Endothelial cell of umbilical vein (primary cell): ENCODE data around the gene ZSCAN2. TPM values are rescaled to one million over a fixed set of nuclear protein-coding genes. Genes with fewer than 3 reads are reported as not detected.

Experiments used
- BruUV-seq: library from RNA; stranded (reverse); fragments of 400-500 nt; replicated peaks from 2 replicates; lab custom pipeline; 2021; lab: Mats Ljungman, UMichigan
- CTCF ChIA-PET: fragments of 300-600, 350-600 bp; sonication (Branson Sonifier 250); formaldehyde crosslinking; loops from one replicate; lab custom pipeline; 2021; ENCODE audit warnings: antibody characterized with exemption, inconsistent platforms; lab: Charles Lee
- POLR2A ChIA-PET: fragments of 300-600, 350-600 bp; sonication (Branson Sonifier 250); formaldehyde crosslinking; loops from one replicate; lab custom pipeline; 2021; ENCODE audit warnings: antibody characterized with exemption, inconsistent platforms; lab: Charles Lee
- DNase-seq: peaks from one replicate; pipeline ENCODE4 v3.0.0-alpha.2; 2011; ENCODE audit warnings: low read depth, low spot score
- FAIRE-seq: peaks from 2 replicates; lab custom pipeline; 2011; peaks lifted over from hg19 to GRCh38; lab: Jason Lieb, UNC
- H2AFZ ChIP-seq: 2 replicates; pipeline ENCODE4 v1.6.0; 2012; ENCODE audit warnings: low read depth, low read length, control low read depth, inconsistent platforms
- H3K27ac ChIP-seq: 2 replicates; pipeline ENCODE4 v1.5.1; 2011; ENCODE audit warnings: low read depth, mild to moderate bottlenecking, control low read depth, low read length, moderate library complexity; ENCODE audit not compliant: insufficient read depth
- H3K27me3 ChIP-seq, 2 experiments: 2 replicates each; pipeline versions ENCODE4 v1.6.0 to v1.6.1; 2011; ENCODE audit warnings: low read length in 2 of 2, mixed read lengths in 1 of 2; ENCODE audit not compliant: control insufficient read depth in 2 of 2, insufficient read depth in 2 of 2
- H3K36me3 ChIP-seq, 2 experiments: 2 replicates in 1 of 2; 3 replicates in 1 of 2; pipeline ENCODE4 v1.5.1; 2011; ENCODE audit warnings: low read length in 2 of 2, mild to moderate bottlenecking in 1 of 2, moderate library complexity in 1 of 2; ENCODE audit not compliant: control insufficient read depth in 2 of 2, insufficient read depth in 2 of 2; ENCODE audit errors: extremely low read depth in 1 of 2
- H3K4me1 ChIP-seq: 3 replicates; pipeline ENCODE4 v1.5.1; 2011; ENCODE audit warnings: mild to moderate bottlenecking, low read length; ENCODE audit not compliant: control insufficient read depth, insufficient read depth; ENCODE audit errors: extremely low read depth
- H3K4me2 ChIP-seq: 2 replicates; pipeline ENCODE4 v1.6.1; 2011; ENCODE audit warnings: low read length, control low read depth, mixed read lengths; ENCODE audit not compliant: insufficient read depth
- H3K4me3 ChIP-seq, 3 experiments: fragments of 200-600 bp in 1 of 3; sonication (generic), shearing (Covaris generic) in 1 of 3; replicated peaks in 1 of 3; 2 replicates each; pipeline ENCODE4 v1.5.1; 2011 to 2016; ENCODE audit warnings: control low read depth in 3 of 3, low read length in 3 of 3, mild to moderate bottlenecking in 2 of 3, inconsistent platforms in 1 of 3, low read depth in 1 of 3, moderate library complexity in 1 of 3; ENCODE audit not compliant: insufficient read depth in 1 of 3
- H3K79me2 ChIP-seq: 2 replicates; pipeline ENCODE4 v1.6.0; 2012; ENCODE audit warnings: low read length, inconsistent platforms; ENCODE audit not compliant: control insufficient read depth, insufficient read depth
- H3K9ac ChIP-seq: replicated peaks from 2 replicates; pipeline ENCODE3; 2011; ENCODE audit warnings: low read length, control low read depth; ENCODE audit not compliant: insufficient read depth; ENCODE audit errors: extremely low read depth
- H3K9me1 ChIP-seq: replicated peaks from 3 replicates; pipeline ENCODE4 v1.6.0; 2011; ENCODE audit warnings: mild to moderate bottlenecking, low read length; ENCODE audit not compliant: control insufficient read depth, insufficient read depth; ENCODE audit errors: extremely low read depth
- H3K9me3 ChIP-seq: replicated peaks from 2 replicates; pipeline ENCODE4 v1.5.1; 2012; ENCODE audit warnings: low read length, inconsistent platforms; ENCODE audit not compliant: control insufficient read depth, insufficient read depth
- H4K20me1 ChIP-seq: replicated peaks from 2 replicates; pipeline ENCODE3; 2011; ENCODE audit warnings: mild to moderate bottlenecking, low read length; ENCODE audit not compliant: control insufficient read depth, insufficient read depth; ENCODE audit errors: extremely low read depth
- CTCF ChIP-seq, 2 donors: IDR thresholded peaks; 1 replicate in 1 of 2; 2 replicates in 1 of 2; pipeline ENCODE4 v1.5.1; 2011; ENCODE audit warnings: low read length in 2 of 2, mild to moderate bottlenecking in 2 of 2, moderate library complexity in 2 of 2, control low read depth in 1 of 2, inconsistent platforms in 1 of 2, low read depth in 1 of 2; ENCODE audit not compliant: insufficient read depth in 1 of 2; ENCODE audit errors: extremely low read depth in 1 of 2
- FOS ChIP-seq: IDR thresholded peaks from 2 replicates; pipeline ENCODE4 v1.6.1; 2011; ENCODE audit warnings: mild to moderate bottlenecking, low read length, moderate library complexity, borderline replicate concordance; ENCODE audit not compliant: insufficient read depth
- JUN ChIP-seq: IDR thresholded peaks from 2 replicates; pipeline ENCODE4 v1.6.1; 2011; ENCODE audit warnings: borderline replicate concordance, low read depth; ENCODE audit not compliant: insufficient read length, insufficient read depth
- MAX ChIP-seq: IDR thresholded peaks from 2 replicates; pipeline ENCODE4 v1.6.1; 2011; ENCODE audit not compliant: insufficient read depth, insufficient read length
- MYC ChIP-seq: IDR thresholded peaks from one replicate; pipeline ENCODE4 v1.6.1; 2011; ENCODE audit warnings: mild to moderate bottlenecking, low read depth, low read length
- POLR2A ChIP-seq: IDR thresholded peaks from 2 replicates; pipeline ENCODE4 v1.6.1; 2012; ENCODE audit warnings: low read depth, mild to moderate bottlenecking, control low read depth, low read length
- POLR2AphosphoS5 ChIP-seq: IDR thresholded peaks from 2 replicates; pipeline ENCODE4 v1.6.1; 2012; ENCODE audit warnings: low read depth, mild to moderate bottlenecking, control low read depth, low read length, moderate library complexity; ENCODE audit not compliant: insufficient read depth
- dilution Hi-C: fragments of 300-500 bp; cut with MboI; formaldehyde crosslinking; loops from one replicate; pipeline ENCODE4 v1.15.0; 2019; ENCODE audit warnings: low sequenced_read_pairs; ENCODE audit not compliant: extremely low pct_ligation_motif_present
- intact Hi-C: fragments of 100-400 bp; cut with micrococcal nuclease; formaldehyde crosslinking; loops from one replicate; pipeline ENCODE4 v1.10.0; 2022
- polyA plus RNA-seq, 4 experiments: library from polyadenylated mRNA; depleted of rRNA in 3 of 4; stranded (reverse) in 3 of 4; unstranded in 1 of 4; fragments of >200 nt; gene quantifications; 2 replicates each; pipeline versions ENCODE4 v1.2.1 to v1.2.3, GENCODE V29; 2011 to 2012; ENCODE audit warnings: missing spikeins in 1 of 4
- total RNA-seq: library from RNA; stranded (reverse); gene quantifications from 2 replicates; pipeline ENCODE4 v1.2.3, GENCODE V29; 2021

ZSCAN2 gene
- total and polyA plus RNA-seq, 2 donors (not counting 3 experiments of a cell fraction or from before 2014, with no cell fraction given), result 12.9 to 13.5 TPM

GRCh38 chr15:84609818-84610525, 9.2 kb downstream of the ZSCAN2 start:
- H3K9me3 ChIP-seq, result no peaks in the 10 kb centered on the region
- no peaks in the 10 kb centered on the region for H3K9me1 ChIP-seq
- intact Hi-C loops, result no loop called here
- H2AFZ ChIP-seq, result no peak overlapping the region
- no peak for DNase-seq
- TF ChIP-seq FOS, result no peak
- no peak for TF ChIP-seq CTCF (IDR thresholded peaks at IDR 0.05; ENCODE audit: extremely low read depth in 1 of 2, insufficient read depth in 1 of 2, low read depth in 1 of 2, low read length in 2 of 2)
- no peak for TF ChIP-seq POLR2AphosphoS5
- no peak for TF ChIP-seq MYC
- no peak for TF ChIP-seq JUN
- TF ChIP-seq MAX, result no peak
- TF ChIP-seq POLR2A, result no peak
- BruUV-seq, result no TSS peak
- CTCF ChIA-PET, result interaction anchor here (1.2 kb wide), 1 partner anchor 11 kb away, joined by 5 read pairs; no protein-coding TSS in a partner anchor
- H3K4me2 ChIP-seq, result no peak overlapping the region
- H3K9ac ChIP-seq, result no peak overlapping the region
- dilution Hi-C loops, result no loop called here
- no peaks in the 10 kb centered on the region for H4K20me1 ChIP-seq
- H3K4me1 ChIP-seq, result no peaks in the 10 kb centered on the region
- no peak overlapping the region for H3K27ac ChIP-seq
- no peak for FAIRE-seq
- no peak overlapping the region for H3K4me3 ChIP-seq
- H3K79me2 ChIP-seq, result peaks cover 4% of the 10 kb centered on the region
- POLR2A ChIA-PET, result no interaction called here
- H3K36me3 ChIP-seq, result peaks cover 2 to 5% of the 10 kb centered on the region in 2 experiments
- H3K27me3 ChIP-seq, result no peaks in the 10 kb centered on the region
